Measurements from ENCODE around the gene KIAA1549.

DNA sequence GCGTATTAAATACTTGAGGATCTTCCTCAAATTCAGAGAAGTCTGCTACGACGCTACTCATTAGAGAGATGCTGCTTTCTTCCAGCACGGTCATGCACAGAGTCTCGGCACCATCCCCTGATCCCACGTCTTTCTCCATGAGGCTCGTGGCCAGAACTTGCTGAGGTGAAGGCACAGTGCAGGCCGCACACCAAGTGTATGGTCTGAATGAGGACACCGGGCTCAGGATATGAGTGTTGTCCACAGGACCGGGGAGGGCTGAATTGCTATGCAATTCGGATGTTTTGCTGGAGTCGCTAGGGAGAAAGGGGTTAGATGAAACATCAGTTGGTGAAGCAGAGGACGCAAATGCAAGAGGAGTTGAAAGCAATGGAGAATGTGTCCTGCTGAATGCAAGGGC lies 63.0 kb downstream of the KIAA1549 start:
- TF ChIP-seq, protein P1, sequence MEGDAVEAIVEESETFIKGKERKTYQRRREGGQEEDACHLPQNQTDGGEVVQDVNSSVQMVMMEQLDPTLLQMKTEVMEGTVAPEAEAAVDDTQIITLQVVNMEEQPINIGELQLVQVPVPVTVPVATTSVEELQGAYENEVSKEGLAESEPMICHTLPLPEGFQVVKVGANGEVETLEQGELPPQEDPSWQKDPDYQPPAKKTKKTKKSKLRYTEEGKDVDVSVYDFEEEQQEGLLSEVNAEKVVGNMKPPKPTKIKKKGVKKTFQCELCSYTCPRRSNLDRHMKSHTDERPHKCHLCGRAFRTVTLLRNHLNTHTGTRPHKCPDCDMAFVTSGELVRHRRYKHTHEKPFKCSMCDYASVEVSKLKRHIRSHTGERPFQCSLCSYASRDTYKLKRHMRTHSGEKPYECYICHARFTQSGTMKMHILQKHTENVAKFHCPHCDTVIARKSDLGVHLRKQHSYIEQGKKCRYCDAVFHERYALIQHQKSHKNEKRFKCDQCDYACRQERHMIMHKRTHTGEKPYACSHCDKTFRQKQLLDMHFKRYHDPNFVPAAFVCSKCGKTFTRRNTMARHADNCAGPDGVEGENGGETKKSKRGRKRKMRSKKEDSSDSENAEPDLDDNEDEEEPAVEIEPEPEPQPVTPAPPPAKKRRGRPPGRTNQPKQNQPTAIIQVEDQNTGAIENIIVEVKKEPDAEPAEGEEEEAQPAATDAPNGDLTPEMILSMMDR (IDR thresholded peaks at IDR 0.05) = no peak
- no peak for TF ChIP-seq TCF7L2 (IDR thresholded peaks at IDR 0.05; ENCODE audit: low read depth, low read length)
- TF ChIP-seq, protein P2, sequence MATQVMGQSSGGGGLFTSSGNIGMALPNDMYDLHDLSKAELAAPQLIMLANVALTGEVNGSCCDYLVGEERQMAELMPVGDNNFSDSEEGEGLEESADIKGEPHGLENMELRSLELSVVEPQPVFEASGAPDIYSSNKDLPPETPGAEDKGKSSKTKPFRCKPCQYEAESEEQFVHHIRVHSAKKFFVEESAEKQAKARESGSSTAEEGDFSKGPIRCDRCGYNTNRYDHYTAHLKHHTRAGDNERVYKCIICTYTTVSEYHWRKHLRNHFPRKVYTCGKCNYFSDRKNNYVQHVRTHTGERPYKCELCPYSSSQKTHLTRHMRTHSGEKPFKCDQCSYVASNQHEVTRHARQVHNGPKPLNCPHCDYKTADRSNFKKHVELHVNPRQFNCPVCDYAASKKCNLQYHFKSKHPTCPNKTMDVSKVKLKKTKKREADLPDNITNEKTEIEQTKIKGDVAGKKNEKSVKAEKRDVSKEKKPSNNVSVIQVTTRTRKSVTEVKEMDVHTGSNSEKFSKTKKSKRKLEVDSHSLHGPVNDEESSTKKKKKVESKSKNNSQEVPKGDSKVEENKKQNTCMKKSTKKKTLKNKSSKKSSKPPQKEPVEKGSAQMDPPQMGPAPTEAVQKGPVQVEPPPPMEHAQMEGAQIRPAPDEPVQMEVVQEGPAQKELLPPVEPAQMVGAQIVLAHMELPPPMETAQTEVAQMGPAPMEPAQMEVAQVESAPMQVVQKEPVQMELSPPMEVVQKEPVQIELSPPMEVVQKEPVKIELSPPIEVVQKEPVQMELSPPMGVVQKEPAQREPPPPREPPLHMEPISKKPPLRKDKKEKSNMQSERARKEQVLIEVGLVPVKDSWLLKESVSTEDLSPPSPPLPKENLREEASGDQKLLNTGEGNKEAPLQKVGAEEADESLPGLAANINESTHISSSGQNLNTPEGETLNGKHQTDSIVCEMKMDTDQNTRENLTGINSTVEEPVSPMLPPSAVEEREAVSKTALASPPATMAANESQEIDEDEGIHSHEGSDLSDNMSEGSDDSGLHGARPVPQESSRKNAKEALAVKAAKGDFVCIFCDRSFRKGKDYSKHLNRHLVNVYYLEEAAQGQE (IDR thresholded peaks at IDR 0.05; ENCODE audit: insufficient read depth in 1 of 2, low read depth in 2 of 2, low read length in 1 of 2) = no peak
- TF ChIP-seq POLR2AphosphoS5 (IDR thresholded peaks at IDR 0.05; ENCODE audit: low read depth, low read length) = no peak
